ENCODE data around the gene SPRYD3. TPM values are rescaled to one million over a fixed set of nuclear protein-coding genes. Genes with fewer than 3 reads are reported as not detected.

SPRYD3 gene
- total RNA-seq, 2 experiments from 2014 or later, result 32.8 to 35.4 TPM

DNA sequence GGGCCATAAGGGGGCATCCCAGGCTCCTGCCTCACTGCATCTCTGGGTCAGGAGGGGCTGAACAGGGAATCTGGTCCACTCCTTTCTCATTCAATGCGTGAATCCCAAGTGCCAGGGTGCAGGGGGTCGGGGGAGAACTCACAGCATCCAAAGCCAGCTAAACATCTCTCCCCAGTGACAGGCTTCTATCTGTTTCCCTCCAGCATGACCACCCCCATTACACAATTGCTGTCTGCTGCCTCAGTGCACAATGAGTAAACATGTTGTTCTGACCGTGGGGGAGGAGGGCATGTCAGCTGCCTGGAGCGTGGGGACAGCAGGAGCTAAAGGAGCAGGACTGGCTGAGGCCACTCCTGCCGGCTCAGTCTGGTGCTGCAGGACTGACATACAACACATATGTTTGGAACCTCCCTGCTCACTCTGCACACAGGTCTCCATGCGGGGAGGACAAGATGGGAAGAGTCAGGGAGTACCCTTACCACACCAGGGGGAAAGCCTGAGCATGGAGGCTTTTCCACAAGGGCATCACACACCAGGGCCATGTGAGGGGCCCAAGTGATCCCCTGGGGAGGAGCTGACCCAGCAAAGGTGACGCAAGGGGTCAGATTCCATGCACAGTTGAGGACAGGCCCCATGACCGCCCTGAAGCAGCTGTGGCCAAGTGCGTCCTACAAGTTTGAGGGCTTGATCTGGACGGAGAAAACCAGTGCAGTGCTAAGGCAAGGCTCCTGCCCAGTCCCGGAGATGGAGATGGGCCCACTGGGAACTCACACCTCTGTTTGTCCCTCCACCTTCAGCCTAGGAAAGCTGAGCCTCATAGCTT is 27.9 kb downstream of the SPRYD3 start:
- CTCF ChIA-PET, result interaction anchor here (0.7 to 1.6 kb wide), 3 partner anchors 13 to 166 kb away, joined by 3 to 11 read pairs (median 4); no protein-coding TSS in a partner anchor
- Mint-ChIP-seq H3K4me3 (no peak overlapping the region), H3K27ac (no peak overlapping the region), H3K4me1 (ENCODE audit: low read depth) (peaks cover 28% of the 10 kb centered on the region), H3K9me3 (no peaks in the 10 kb centered on the region), H3K36me3 (no peaks in the 10 kb centered on the region), H3K27me3 (no peaks in the 10 kb centered on the region)
- no peak for DNase-seq
- intact Hi-C loops (cut with micrococcal nuclease), result no loop called here
- POLR2A ChIA-PET, result interaction anchor here (0.8 to 0.9 kb wide), 2 partner anchors 9 kb away, joined by 3 read pairs; no protein-coding TSS in a partner anchor

GRCh38 chr12:53050426-53051057 is 28.6 kb downstream of the SPRYD3 start:
- H3K9me3 Mint-ChIP-seq, result no peaks in the 10 kb centered on the region
- intact Hi-C loops (cut with micrococcal nuclease), result no loop called here

GRCh38 chr12:53049571-53050318 is 29.4 kb downstream of the SPRYD3 start, which contains the start of gene TNS2:
TNS2 (plus strand) TSS chr12:53050065; CDS start chr12:53050186, 121 bp downstream.
- peaks cover 34% of the 10 kb centered on the region for H3K4me1 Mint-ChIP-seq (ENCODE audit: low read depth)
- no peaks in the 10 kb centered on the region for H3K9me3 Mint-ChIP-seq
- CTCF ChIA-PET, result interaction anchor here (5.8 kb wide), 1 partner anchor 48 kb away, joined by 34 read pairs; the partner anchor contains the start of gene IGFBP6
- H3K27me3 Mint-ChIP-seq, result no peaks in the 10 kb centered on the region
- intact Hi-C loops (cut with micrococcal nuclease), result no loop called here
- no peak within 1 kb of the TSS for H3K4me3 Mint-ChIP-seq
- DNase-seq, result no peak
- H3K36me3 Mint-ChIP-seq, result no peaks in the 10 kb centered on the region
- peak within 1 kb of the TSS; percentile 32 for H3K27ac Mint-ChIP-seq
- POLR2A ChIA-PET, result no interaction called here

More at GRCh38 chr12:53050426-53051057, 28.6 kb downstream of the SPRYD3 start:
- no peak for DNase-seq
- Mint-ChIP-seq H3K27ac (peak overlapping the region; percentile 32), H3K36me3 (no peaks in the 10 kb centered on the region), H3K27me3 (no peaks in the 10 kb centered on the region), H3K4me1 (ENCODE audit: low read depth) (peaks cover 34% of the 10 kb centered on the region), H3K4me3 (no peak overlapping the region)
- ChIA-PET POLR2A (interaction anchor here (0.8 kb wide), 1 partner anchor 8 kb away, joined by 3 read pairs; no protein-coding TSS in a partner anchor), CTCF (interaction anchor here (0.7 to 1.6 kb wide), 2 partner anchors 15 to 166 kb away, joined by 3 to 11 read pairs; no protein-coding TSS in a partner anchor)

DNA sequence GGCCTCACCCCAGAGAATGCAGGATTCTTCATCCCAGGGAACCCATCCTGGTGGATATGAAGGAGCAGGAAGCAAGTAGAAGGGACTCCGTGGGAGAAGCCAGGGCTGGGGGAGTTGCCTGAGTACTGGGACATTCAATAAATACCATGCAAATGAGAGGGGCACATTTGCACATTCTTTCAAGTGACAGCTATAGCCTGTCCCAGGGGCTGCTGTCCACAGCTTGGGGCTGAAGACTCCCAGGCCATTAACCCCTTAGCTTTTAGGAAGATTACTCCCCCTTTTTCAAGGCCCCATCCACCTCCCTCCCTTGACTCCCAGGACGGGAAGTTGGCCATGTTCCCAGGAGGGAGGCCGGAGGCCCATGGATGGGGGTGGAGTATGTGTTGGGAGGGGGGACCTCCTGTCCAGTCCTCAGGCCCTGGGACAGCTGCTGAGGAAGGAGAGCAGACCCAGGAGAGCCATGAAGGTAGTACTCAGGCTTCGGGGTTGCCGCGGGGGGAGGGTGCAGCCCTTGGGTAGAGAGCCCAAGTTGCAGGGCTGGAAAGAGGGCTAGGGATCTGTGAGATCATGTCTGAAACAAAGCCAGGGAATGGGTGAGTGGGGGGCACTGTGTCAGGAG is 30.3 kb downstream of the SPRYD3 start:
- DNase-seq, result no peak
- intact Hi-C loops (cut with micrococcal nuclease), result no loop called here
- H3K36me3 Mint-ChIP-seq, result no peaks in the 10 kb centered on the region
- H3K27ac Mint-ChIP-seq, result no peak overlapping the region
- H3K4me1 Mint-ChIP-seq (ENCODE audit: low read depth), result peaks cover 34% of the 10 kb centered on the region
- ChIA-PET CTCF (interaction anchor here (1.6 to 5.8 kb wide), 6 partner anchors 12 to 149 kb away, joined by 4 to 34 read pairs (median 10); partner anchors contain the start of genes EIF4B, IGFBP6 and SPRYD3), POLR2A (no interaction called here)
- no peak overlapping the region for H3K4me3 Mint-ChIP-seq
- H3K27me3 Mint-ChIP-seq, result no peaks in the 10 kb centered on the region
- H3K9me3 Mint-ChIP-seq, result no peaks in the 10 kb centered on the region

DNA sequence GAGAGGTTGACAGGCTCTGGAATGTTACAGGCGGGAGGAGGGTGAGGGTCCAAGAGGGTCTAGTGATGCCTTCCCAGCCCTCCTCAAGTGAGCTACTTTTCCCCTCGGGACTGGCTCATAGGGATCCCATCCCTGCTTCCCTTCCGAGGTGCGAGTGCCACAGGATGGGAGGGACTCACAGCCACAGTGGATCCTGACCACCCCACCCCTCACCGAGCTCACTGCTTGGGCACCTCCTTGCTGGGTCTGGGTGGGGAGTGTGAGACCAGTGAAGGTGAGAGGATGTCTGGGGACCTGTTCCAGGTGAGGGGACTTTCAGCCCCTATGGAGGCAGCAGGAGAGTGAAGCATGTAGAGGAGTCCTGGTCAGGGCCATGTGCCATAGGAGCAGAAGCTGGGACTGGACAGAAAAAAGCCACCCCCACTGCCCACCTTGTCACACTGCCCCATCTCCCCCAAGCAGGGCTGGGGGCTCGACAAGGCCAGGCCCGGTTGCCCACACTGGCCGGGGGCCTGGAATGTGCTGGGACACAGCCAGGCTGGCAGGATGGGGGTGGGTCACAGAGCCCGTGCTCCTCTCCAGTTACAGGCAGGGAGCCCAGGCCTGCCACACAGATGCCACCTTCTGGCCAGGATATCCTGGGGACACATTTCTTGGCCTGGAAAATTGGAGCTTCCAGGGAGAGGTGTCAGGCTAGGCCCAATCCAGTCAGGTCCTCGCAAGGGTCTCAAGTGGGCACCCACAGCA is 31.0 kb downstream of the SPRYD3 start:
- Mint-ChIP-seq H3K36me3 (no peaks in the 10 kb centered on the region), H3K4me1 (ENCODE audit: low read depth) (peaks cover 29% of the 10 kb centered on the region), H3K9me3 (no peaks in the 10 kb centered on the region), H3K4me3 (peak overlapping the region; percentile 32), H3K27ac (no peak overlapping the region), H3K27me3 (no peaks in the 10 kb centered on the region)
- intact Hi-C loops (cut with micrococcal nuclease), result no loop called here
- no peak for DNase-seq
- POLR2A ChIA-PET, result no interaction called here
- CTCF ChIA-PET, result interaction anchor here (0.5 to 5.8 kb wide), 24 partner anchors 7 to 374 kb away, joined by 3 to 34 read pairs (median 4); partner anchors contain the start of genes EIF4B, IGFBP6, SOAT2 and SPRYD3

GRCh38 chr12:53047221-53048032 is 31.8 kb downstream of the SPRYD3 start:
- ChIA-PET CTCF (interaction anchor here (0.5 to 5.8 kb wide), 24 partner anchors 8 to 375 kb away, joined by 3 to 34 read pairs (median 4); partner anchors contain the start of genes EIF4B, IGFBP6, SOAT2 and SPRYD3), POLR2A (interaction anchor here (0.6 to 1.0 kb wide), 2 partner anchors 41 to 135 kb away, joined by 3 to 4 read pairs; partner anchors contain the start of gene EIF4B)
- H3K9me3 Mint-ChIP-seq, result no peaks in the 10 kb centered on the region
- H3K27me3 Mint-ChIP-seq, result no peaks in the 10 kb centered on the region
- H3K36me3 Mint-ChIP-seq, result no peaks in the 10 kb centered on the region
- peaks cover 29% of the 10 kb centered on the region for H3K4me1 Mint-ChIP-seq (ENCODE audit: low read depth)
- no peak overlapping the region for H3K27ac Mint-ChIP-seq
- intact Hi-C loops (cut with micrococcal nuclease), result loop anchor here (2.0 kb wide), 1 partner anchor 41 kb away; the partner anchor contains the start of gene EIF4B
- peak; percentile 74 for DNase-seq
- peak overlapping the region; percentile 32 for H3K4me3 Mint-ChIP-seq

- DNase-seq, result peak; percentile 69
- ChIA-PET POLR2A (interaction anchor here (0.6 to 1.0 kb wide), 4 partner anchors 40 to 806 kb away, joined by 3 to 4 read pairs (median 3); partner anchors contain the start of genes EIF4B and TARBP2), CTCF (interaction anchor here (1.0 to 5.8 kb wide), 15 partner anchors 9 to 376 kb away, joined by 3 to 34 read pairs (median 6); partner anchors contain the start of genes IGFBP6 and SOAT2)
- Mint-ChIP-seq H3K9me3 (no peaks in the 10 kb centered on the region), H3K27ac (peak overlapping the region; percentile 49), H3K36me3 (peaks cover 3% of the 10 kb centered on the region), H3K4me3 (peak overlapping the region; percentile 80), H3K27me3 (no peaks in the 10 kb centered on the region), H3K4me1 (ENCODE audit: low read depth) (peaks cover 29% of the 10 kb centered on the region)
- intact Hi-C loops (cut with micrococcal nuclease), result loop anchor here (1.0 to 2.0 kb wide), 2 partner anchors 8 to 40 kb away; partner anchors contain the start of gene EIF4B
These were observed 32.5 kb downstream of the SPRYD3 start for GRCh38 chr12:53046655-53047220.

DNA sequence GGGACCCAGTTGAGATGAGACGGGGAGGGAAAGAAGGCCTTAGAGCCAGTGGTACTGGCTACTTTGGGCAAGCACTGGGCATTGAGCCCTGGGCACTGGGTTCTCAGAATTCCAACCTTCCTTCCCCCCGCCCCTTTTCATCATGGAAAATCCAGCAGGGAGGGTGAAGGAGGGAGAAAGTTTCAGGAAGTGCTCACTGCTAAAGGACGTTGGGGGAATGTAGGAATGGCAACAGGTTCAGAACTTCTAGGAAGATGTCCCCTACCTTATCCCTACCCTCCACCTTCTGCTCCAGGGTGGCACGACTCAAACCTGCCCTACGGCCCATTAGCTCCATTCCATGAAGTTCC is 33.5 kb downstream of the SPRYD3 start:
- Mint-ChIP-seq H3K36me3 (peaks cover 9% of the 10 kb centered on the region), H3K27me3 (no peaks in the 10 kb centered on the region)
- POLR2A ChIA-PET, result interaction anchor here (1.5 kb wide), 1 partner anchor 39 kb away, joined by 6 read pairs; the partner anchor contains the start of gene EIF4B

DNA sequence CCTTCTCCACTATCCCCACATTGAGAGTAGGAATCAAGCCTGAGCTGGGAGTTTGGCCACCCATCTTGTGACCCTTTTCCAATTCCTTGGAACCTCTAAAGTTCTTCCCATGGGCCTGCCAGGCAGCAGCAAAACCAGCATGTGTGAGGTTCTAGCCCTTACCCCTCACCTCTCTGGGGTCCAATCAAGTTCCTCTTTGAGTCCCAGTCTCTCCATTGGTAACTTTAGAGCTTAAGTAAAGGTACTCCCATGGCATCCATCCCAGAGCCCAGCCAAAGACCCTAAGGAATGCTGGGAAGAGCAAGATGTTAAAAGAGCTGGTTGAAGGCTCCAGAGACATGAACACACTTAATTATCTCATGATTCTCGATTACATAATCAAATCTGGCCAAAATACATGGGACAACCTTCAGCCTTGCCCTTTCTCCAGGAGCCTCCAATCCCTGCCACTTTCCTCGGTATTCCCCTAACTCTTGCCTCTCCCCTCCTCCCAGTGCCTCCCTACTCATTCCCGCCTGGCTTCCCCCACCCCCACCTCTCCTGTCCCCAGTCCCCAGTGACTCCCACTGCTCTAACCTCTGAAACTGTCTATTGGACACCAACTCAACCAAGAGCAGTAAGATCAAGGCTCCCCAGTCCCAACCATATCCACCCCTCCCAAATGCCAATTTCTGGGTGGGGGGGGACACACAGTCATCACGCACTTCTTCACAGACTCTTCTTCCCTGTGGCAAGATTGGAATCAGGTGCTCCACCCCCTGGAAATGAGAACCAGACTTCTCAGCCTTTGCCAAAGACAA is 34.1 kb downstream of the SPRYD3 start:
- DNase-seq, result no peak
- CTCF ChIA-PET, result interaction anchor here (0.6 to 5.8 kb wide), 5 partner anchors 9 to 53 kb away, joined by 3 to 34 read pairs (median 4); partner anchors contain the start of gene IGFBP6
- POLR2A ChIA-PET, result interaction anchor here (1.0 to 1.5 kb wide), 2 partner anchors 38 to 197 kb away, joined by 3 to 6 read pairs; partner anchors contain the start of gene EIF4B
- intact Hi-C loops (cut with micrococcal nuclease), result no loop called here
- Mint-ChIP-seq H3K27ac (no peak overlapping the region), H3K4me1 (ENCODE audit: low read depth) (peaks cover 29% of the 10 kb centered on the region), H3K4me3 (no peak overlapping the region), H3K36me3 (peaks cover 10% of the 10 kb centered on the region), H3K9me3 (no peaks in the 10 kb centered on the region), H3K27me3 (no peaks in the 10 kb centered on the region)

More for the DNA sequence above, 33.5 kb downstream of the SPRYD3 start:
- CTCF ChIA-PET, result interaction anchor here (0.6 to 5.8 kb wide), 7 partner anchors 9 to 57 kb away, joined by 3 to 34 read pairs (median 4); partner anchors contain the start of gene IGFBP6
- Mint-ChIP-seq H3K27ac (no peak overlapping the region), H3K4me3 (peak overlapping the region; percentile 80), H3K9me3 (no peaks in the 10 kb centered on the region), H3K4me1 (ENCODE audit: low read depth) (peaks cover 29% of the 10 kb centered on the region)
- no peak for DNase-seq
- intact Hi-C loops (cut with micrococcal nuclease), result loop anchor here (1.0 to 2.0 kb wide), 2 partner anchors 7 to 39 kb away; partner anchors contain the start of gene EIF4B
